HEK293 (cell line): ENCODE data around the gene PLEKHF1.

Source experiments
- PRDM10 ChIP-seq: fragments of 450-650 bp; formaldehyde crosslinking; IDR thresholded peaks from 2 replicates; pipeline ENCODE4 v1.5.1; 2016; ENCODE audit warnings: missing biosample characterization, missing genetic modification characterization
- REPIN1 ChIP-seq: fragments of 450-650 bp; formaldehyde crosslinking; IDR thresholded peaks from 2 replicates; pipeline ENCODE4 v1.5.1; 2017; ENCODE audit warnings: missing biosample characterization, missing genetic modification characterization, low read depth
- YY1 ChIP-seq: fragments of 450-650 bp; formaldehyde crosslinking; IDR thresholded peaks from 2 replicates; pipeline ENCODE4 v1.5.1; 2018; ENCODE audit warnings: missing biosample characterization, missing genetic modification characterization
- ZNF121 ChIP-seq: fragments of 450-650 bp; formaldehyde crosslinking; IDR thresholded peaks from 2 replicates; pipeline ENCODE4 v1.5.1; 2016; ENCODE audit warnings: missing biosample characterization, missing genetic modification characterization
- ZNF133 ChIP-seq: fragments of 450-650 bp; formaldehyde crosslinking; IDR thresholded peaks from 2 replicates; pipeline ENCODE4 v1.5.1; 2016; ENCODE audit warnings: missing biosample characterization, missing genetic modification characterization
- ZNF148 ChIP-seq: fragments of 450-650 bp; formaldehyde crosslinking; IDR thresholded peaks from 2 replicates; pipeline ENCODE4 v1.5.0; 2017; ENCODE audit warnings: missing biosample characterization, missing genetic modification characterization, borderline replicate concordance
- ZNF302 ChIP-seq: fragments of 450-650 bp; formaldehyde crosslinking; IDR thresholded peaks from 2 replicates; pipeline ENCODE4 v1.5.1; 2016; ENCODE audit warnings: missing biosample characterization, missing genetic modification characterization, low read depth
- ZNF501 ChIP-seq: fragments of 450-650 bp; formaldehyde crosslinking; IDR thresholded peaks from 2 replicates; pipeline ENCODE4 v1.5.1; 2016; ENCODE audit warnings: missing biosample characterization, missing genetic modification characterization
- ZNF513 ChIP-seq: fragments of 450-650 bp; IDR thresholded peaks from 2 replicates; pipeline ENCODE4 v1.5.1; 2018; ENCODE audit warnings: missing biosample characterization, missing genetic modification characterization
- ZNF560 ChIP-seq: fragments of 450-650 bp; formaldehyde crosslinking; IDR thresholded peaks from 2 replicates; pipeline ENCODE4 v1.5.1; 2017; ENCODE audit warnings: missing biosample characterization, missing genetic modification characterization, borderline replicate concordance
- ZNF645 ChIP-seq: fragments of 450-650 bp; formaldehyde crosslinking; IDR thresholded peaks from 2 replicates; pipeline ENCODE4; 2016; ENCODE audit warnings: missing biosample characterization, missing genetic modification characterization
- TF ChIP-seq, protein P1 (sequence below): fragments of 450-650 bp; formaldehyde crosslinking; IDR thresholded peaks from 2 replicates; pipeline ENCODE4 v1.5.1; 2016; ENCODE audit warnings: missing biosample characterization, missing genetic modification characterization

GRCh38 chr19:29700498-29700897 is 35.2 kb downstream of the PLEKHF1 start:
- TF ChIP-seq ZNF560: no peak
- TF ChIP-seq ZNF645 (tag by site-specific recombination): no peak
- no peak for TF ChIP-seq ZNF121
- TF ChIP-seq REPIN1 (tag by site-specific recombination): no peak
- TF ChIP-seq, protein P1, sequence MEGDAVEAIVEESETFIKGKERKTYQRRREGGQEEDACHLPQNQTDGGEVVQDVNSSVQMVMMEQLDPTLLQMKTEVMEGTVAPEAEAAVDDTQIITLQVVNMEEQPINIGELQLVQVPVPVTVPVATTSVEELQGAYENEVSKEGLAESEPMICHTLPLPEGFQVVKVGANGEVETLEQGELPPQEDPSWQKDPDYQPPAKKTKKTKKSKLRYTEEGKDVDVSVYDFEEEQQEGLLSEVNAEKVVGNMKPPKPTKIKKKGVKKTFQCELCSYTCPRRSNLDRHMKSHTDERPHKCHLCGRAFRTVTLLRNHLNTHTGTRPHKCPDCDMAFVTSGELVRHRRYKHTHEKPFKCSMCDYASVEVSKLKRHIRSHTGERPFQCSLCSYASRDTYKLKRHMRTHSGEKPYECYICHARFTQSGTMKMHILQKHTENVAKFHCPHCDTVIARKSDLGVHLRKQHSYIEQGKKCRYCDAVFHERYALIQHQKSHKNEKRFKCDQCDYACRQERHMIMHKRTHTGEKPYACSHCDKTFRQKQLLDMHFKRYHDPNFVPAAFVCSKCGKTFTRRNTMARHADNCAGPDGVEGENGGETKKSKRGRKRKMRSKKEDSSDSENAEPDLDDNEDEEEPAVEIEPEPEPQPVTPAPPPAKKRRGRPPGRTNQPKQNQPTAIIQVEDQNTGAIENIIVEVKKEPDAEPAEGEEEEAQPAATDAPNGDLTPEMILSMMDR (tag by site-specific recombination): no peak
- TF ChIP-seq YY1 (tag by site-specific recombination): no peak
- TF ChIP-seq ZNF148: no peak
- TF ChIP-seq ZNF133 (tag by site-specific recombination): no peak
- TF ChIP-seq ZNF302: no peak
- TF ChIP-seq PRDM10 (tag by site-specific recombination): no peak
- no peak for TF ChIP-seq ZNF513 (tag by site-specific recombination)
- no peak for TF ChIP-seq ZNF501 (tag by site-specific recombination)
